SJSA1 (cell line): ENCODE data around the gene CMTM1. TPM values are rescaled to one million over a fixed set of nuclear protein-coding genes. Genes with fewer than 3 reads are reported as not detected.

Experiments
- DNase-seq, 2 experiments: peaks; one replicate each; pipeline ENCODE4 v3.0.0-alpha.2; 2015 to 2020; ENCODE audit warnings: low spot score in 2 of 2, low read depth in 1 of 2
- H3K27ac ChIP-seq: fragments of 250-450 bp; sonication (Bioruptor Pico); 2 replicates; pipeline ENCODE4 v1.5.1; 2020; ENCODE audit warnings: mild to moderate bottlenecking, moderate library complexity
- H3K27me3 ChIP-seq: fragments of 250-450 bp; sonication (Bioruptor Pico); replicated peaks from 2 replicates; pipeline ENCODE4 v1.5.1; 2020; ENCODE audit warnings: mild to moderate bottlenecking, moderate library complexity
- H3K36me3 ChIP-seq: fragments of 250-450 bp; sonication (Bioruptor Pico); 2 replicates; pipeline ENCODE4 v1.5.1; 2020; ENCODE audit warnings: mild to moderate bottlenecking
- H3K4me1 ChIP-seq: fragments of 250-450 bp; sonication (Bioruptor Pico); replicated peaks from 2 replicates; pipeline ENCODE4 v1.6.1; 2021; ENCODE audit warnings: mild to moderate bottlenecking
- H3K4me3 ChIP-seq: fragments of 250-450 bp; sonication (Bioruptor Pico); 2 replicates; pipeline ENCODE4 v1.5.1; 2020; ENCODE audit warnings: mild to moderate bottlenecking
- H3K9me3 ChIP-seq: fragments of 250-450 bp; sonication (Bioruptor Pico); replicated peaks from 2 replicates; pipeline ENCODE4 v1.5.1; 2020; ENCODE audit warnings: mild to moderate bottlenecking
- total RNA-seq: library from RNA; depleted of rRNA; stranded (reverse); fragments of >200 nt; shearing (Covaris generic); gene quantifications from 2 replicates; pipeline ENCODE4 v1.2.3, GENCODE V29; 2014; rRNA removed

Gene CMTM1, protein sequence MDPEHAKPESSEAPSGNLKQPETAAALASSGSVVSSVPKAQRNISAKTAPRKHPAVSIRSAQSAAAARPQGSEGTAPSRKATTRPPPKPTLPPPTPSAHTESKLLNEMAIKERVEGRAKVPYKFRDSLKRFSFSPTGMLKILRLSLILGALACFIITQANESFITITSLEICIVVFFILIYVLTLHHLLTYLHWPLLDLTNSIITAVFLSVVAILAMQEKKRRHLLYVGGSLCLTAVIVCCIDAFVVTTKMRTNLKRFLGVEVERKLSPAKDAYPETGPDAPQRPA
- total RNA-seq: 3.5 and 5.4 TPM in 2 replicates

- no peak within 1 kb of the TSS for H3K27ac ChIP-seq
- peaks cover 44% of the 10 kb centered on the region for H3K36me3 ChIP-seq
- no peak within 1 kb of the TSS for H3K4me3 ChIP-seq
- peaks cover 24% of the 10 kb centered on the region for H3K4me1 ChIP-seq
- H3K27me3 ChIP-seq: no peaks in the 10 kb centered on the region
- H3K9me3 ChIP-seq: no peaks in the 10 kb centered on the region
- no peak for DNase-seq
Observed at GRCh38 chr16:66566051-66566901, at the start of gene CMTM1. CMTM1 (plus strand) TSS chr16:66566439; CDS start chr16:66566514, 75 bp downstream.

DNA sequence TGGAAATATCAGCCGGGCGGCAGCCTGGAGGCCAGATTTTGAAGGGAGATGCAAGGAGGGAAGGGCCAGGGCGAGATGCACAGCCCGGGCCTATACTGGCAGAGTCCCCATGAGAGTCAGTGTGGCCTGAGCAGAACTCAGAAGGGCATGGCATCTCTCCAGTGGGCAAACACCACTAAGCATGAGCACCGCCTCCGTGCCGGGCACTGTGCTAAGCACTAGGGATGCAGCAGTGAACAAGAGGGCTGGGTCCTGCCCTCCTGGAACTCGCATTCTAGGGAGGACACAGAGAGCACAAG, 49.8 kb upstream of the CMTM1 start:
- no peak overlapping the region for H3K4me3 ChIP-seq
- H3K36me3 ChIP-seq: peaks cover 12% of the 10 kb centered on the region
- DNase-seq: no peak
- H3K9me3 ChIP-seq: no peaks in the 10 kb centered on the region
- H3K27me3 ChIP-seq: no peaks in the 10 kb centered on the region
- H3K4me1 ChIP-seq: peaks cover 57% of the 10 kb centered on the region
- peak overlapping the region; percentile 40 for H3K27ac ChIP-seq

DNA sequence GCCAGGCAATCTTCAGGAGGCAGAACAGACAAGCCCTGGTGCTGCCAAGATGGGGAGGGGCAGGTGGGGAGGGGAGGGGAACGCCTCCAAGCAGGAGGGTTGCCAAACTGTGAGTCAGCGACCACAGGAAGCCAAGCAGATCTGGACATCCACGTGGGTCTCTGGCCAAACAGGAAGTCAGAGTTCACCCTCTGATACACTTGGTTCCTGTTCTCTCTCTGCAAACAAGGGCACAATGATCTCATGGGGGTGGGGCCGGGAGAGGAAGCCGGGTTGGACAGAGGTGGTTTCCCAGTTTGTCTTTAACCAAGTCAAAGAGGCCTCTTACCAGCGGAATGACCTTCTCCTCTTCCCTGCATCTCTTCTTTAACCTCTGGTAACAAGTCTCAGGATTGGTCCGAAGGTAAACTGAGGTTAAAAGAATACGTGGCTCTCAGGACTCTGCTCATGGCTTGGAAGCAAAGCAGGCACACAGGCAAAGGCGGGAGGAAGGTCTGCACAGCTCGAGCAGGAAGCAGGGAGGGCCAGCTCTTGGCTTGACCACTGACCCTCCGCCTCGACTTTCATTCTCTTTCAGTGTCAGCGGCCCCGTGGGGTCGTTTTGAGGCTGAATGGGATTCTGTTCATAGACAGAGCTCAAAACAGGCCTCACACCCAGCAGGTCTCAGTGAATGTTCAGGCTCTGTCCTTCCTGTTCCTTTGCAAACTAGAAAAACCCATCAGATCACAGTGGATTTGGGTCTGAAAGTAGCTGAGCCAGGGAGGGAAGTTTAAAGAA, 49.2 kb upstream of the CMTM1 start:
- Histone ChIP-seq H3K27me3 (no peaks in the 10 kb centered on the region), H3K9me3 (no peaks in the 10 kb centered on the region), H3K4me3 (peak overlapping the region; percentile 0; the same call in 1 of the 2 replicates), H3K27ac (peak overlapping the region; percentile 87), H3K36me3 (peaks cover 10% of the 10 kb centered on the region), H3K4me1 (peaks cover 56% of the 10 kb centered on the region)
- peak; percentile 97 to 99 for DNase-seq

DNA sequence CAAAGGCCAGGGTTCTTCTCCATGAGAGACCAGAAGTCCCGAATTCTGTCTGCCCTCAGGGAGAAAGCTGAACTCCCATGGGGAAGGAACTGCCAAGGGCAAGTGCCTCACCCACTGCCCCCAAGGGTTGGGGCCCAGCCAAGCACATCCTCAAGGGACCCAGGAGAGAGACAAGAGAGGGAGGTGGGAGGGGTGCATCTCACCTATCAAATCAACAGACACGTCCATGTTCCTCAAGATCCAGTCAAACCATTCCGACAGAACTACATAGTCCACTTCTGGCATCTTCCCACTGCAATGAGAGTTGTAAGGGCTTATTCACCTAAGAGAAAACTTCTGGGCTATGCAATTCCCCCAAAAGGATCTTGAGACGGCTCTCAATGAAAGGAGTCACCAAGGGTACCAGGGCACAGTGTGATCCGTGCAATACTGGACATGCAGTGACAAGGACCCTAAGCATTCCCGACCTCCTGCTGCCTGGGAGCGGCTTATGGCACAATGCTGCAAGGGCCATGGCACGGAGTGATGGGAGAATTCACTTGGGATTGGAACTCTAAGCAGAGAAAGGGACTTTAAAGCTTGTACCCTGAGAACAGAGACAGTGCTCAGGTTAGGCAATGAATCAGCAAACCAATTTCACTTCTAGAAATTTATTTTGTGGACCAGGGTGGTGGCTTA, 48.5 kb upstream of the CMTM1 start:
- H3K27ac ChIP-seq: peak overlapping the region; percentile 87

DNA sequence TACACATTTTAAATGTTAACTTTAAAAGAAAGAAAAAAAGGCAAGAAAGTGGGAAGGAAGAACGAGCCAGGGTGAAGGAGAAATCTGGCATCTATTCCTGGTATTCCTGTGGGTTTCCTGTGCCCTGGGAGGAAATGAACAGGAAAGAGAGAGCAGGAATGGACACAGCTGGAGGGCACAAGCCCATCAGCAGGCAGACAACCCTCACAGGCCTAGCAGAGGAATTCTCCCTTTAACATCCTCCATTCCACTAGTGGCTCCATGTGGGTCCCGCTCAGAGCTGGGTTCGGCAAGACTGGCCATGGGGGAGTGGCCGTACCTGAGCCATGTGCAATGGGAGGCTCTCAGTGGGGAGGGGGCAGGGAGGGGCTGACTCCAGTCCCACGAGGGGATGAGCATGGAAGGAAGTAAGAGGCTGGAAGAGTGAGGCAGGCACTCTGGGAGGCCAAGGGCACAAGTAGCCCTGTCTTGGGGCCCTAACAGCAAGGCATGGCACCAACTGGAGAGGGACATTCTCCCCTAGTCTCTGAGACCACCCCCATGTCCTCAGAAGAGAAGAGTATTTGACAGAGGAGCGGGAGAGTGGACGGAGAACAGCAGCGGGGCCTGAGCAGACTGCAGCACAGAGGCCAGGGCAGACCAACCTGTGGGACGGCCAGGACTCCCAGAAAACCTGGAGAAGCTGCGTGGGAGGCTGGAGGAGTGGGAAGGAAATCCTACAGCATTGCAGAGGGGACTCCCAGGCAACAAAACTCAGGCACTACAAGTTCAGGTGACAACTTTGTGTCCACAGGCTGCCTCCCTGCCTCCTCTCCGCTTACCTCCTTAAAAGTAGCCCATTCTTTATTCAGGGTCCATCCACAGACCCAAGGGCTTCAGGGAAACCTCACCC, 46.5 kb upstream of the CMTM1 start:
- H3K36me3 ChIP-seq: 0 out of 2 replicates have a peak, but pooled peaks cover 13% of the 10 kb centered on the region
- peak in 1 of 2 experiments; percentile 30 for DNase-seq
- no peak overlapping the region for H3K4me3 ChIP-seq
- H3K27me3 ChIP-seq: no peaks in the 10 kb centered on the region
- H3K4me1 ChIP-seq: peaks cover 41% of the 10 kb centered on the region
- no peaks in the 10 kb centered on the region for H3K9me3 ChIP-seq
- no peak overlapping the region for H3K27ac ChIP-seq

More for the DNA sequence above, 48.5 kb upstream of the CMTM1 start:
- Histone ChIP-seq H3K9me3 (no peaks in the 10 kb centered on the region), H3K4me1 (peaks cover 54% of the 10 kb centered on the region), H3K27me3 (no peaks in the 10 kb centered on the region), H3K36me3 (0 out of 2 replicates have a peak, but pooled peaks cover 10% of the 10 kb centered on the region), H3K4me3 (no peak overlapping the region)
- DNase-seq: peak in 1 of 2 experiments; percentile 42

- peaks cover 33% of the 10 kb centered on the region for H3K4me1 ChIP-seq
- no peaks in the 10 kb centered on the region for H3K27me3 ChIP-seq
- H3K36me3 ChIP-seq: peaks cover 20% of the 10 kb centered on the region; the same call in 1 of the 2 replicates
- no peak overlapping the region for H3K27ac ChIP-seq
- H3K4me3 ChIP-seq: no peak overlapping the region
- DNase-seq: no peak
- H3K9me3 ChIP-seq: no peaks in the 10 kb centered on the region
Observed at GRCh38 chr16:66520406-66521170, 45.7 kb upstream of the CMTM1 start.

GRCh38 chr16:66521252-66521713, 45.0 kb upstream of the CMTM1 start:
- no peak overlapping the region for H3K4me3 ChIP-seq
- H3K36me3 ChIP-seq: peaks cover 26% of the 10 kb centered on the region
- no peak for DNase-seq
- H3K4me1 ChIP-seq: peaks cover 26% of the 10 kb centered on the region
- H3K27me3 ChIP-seq: no peaks in the 10 kb centered on the region
- H3K27ac ChIP-seq: no peak overlapping the region
- no peaks in the 10 kb centered on the region for H3K9me3 ChIP-seq

DNA sequence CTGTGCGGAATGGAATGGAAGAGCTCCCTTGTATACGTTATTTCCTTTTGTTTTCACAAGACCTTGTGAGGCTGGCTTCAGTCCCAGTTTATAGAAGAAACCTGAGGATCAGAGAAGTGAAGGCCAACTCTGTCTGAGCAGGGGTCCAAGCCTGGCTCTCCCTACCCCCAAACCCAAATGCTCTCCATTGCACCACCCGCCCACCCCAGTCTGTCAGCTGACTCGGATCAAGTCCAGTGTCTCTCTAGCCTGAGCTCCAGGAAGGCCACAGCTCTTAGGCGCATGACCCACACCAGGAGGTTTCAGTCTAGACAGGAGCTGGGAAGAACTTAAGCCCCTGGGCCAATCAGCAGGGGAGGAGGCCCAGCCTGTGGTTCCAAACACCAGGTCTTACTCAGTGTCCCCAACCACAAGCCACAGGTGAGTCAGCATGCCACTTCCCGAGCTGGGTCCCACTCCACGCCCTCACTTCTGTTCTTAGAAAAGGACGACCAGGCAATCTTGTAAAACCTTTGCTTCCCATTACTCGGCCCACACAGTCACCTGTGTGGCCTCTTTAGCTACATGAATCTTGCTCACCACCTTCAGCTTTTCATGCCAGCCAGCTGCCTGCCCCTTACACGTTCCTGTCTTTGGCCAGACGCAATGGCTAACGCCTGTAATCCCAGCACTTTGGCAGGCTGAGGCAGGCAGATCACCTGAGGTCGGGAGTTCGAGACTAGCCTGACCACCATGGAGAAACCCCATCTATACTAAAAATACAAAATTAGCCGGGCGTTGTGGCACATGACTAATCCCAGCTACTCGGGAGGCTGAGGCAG, 44.1 kb upstream of the CMTM1 start:
- H3K9me3 ChIP-seq: no peaks in the 10 kb centered on the region
- peak in 1 of 2 experiments; percentile 48 for DNase-seq
- no peak overlapping the region for H3K4me3 ChIP-seq
- no peak overlapping the region for H3K27ac ChIP-seq
- peaks cover 30% of the 10 kb centered on the region for H3K36me3 ChIP-seq
- no peaks in the 10 kb centered on the region for H3K27me3 ChIP-seq
- peaks cover 19% of the 10 kb centered on the region for H3K4me1 ChIP-seq

DNA sequence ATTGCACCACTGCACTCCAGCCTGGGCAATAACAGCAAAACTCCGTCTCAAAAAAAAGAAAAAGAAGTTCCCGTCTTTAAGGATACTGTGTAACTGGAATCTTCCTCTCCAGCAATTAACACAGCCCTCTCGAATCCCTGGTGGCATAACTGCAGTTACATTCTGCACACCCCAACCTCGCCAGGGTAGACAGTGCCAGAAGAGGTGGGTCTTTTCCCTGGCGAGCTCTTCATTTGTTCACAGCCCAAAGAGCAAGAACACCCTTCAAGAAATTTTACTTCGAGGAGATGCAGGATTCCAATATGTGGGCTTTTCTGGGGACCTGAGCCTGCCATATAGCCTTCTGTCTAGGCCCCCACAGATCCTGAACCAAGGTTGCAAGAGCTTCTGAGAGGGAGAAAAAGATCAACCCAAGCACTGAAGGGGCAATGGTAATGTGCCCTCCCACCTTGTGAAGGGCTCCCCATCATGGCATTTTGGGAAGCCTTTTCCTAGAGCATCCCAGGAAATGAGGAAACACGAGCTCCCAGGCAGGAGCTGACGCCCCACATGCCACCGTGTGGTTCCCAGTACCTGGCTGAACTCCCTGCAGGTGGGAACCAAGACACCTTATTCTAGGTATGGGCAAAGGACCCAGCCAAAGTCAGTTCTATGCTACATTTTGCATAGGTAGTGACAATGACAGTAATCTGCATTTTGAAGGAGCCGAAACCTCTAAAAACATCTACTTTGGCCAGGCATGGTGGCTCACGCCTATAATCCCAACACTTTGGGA, 43.2 kb upstream of the CMTM1 start:
- no peak overlapping the region for H3K4me3 ChIP-seq
- no peaks in the 10 kb centered on the region for H3K9me3 ChIP-seq
- peak in 1 of 2 experiments; percentile 15 for DNase-seq
- no peak overlapping the region for H3K27ac ChIP-seq
- H3K27me3 ChIP-seq: no peaks in the 10 kb centered on the region
- H3K36me3 ChIP-seq: peaks cover 29% of the 10 kb centered on the region
- peaks cover 11% of the 10 kb centered on the region for H3K4me1 ChIP-seq

GRCh38 chr16:66523861-66524354, 42.3 kb upstream of the CMTM1 start:
- Histone ChIP-seq H3K27ac (no peak overlapping the region), H3K4me1 (peaks cover 10% of the 10 kb centered on the region), H3K36me3 (peaks cover 38% of the 10 kb centered on the region)

More at GRCh38 chr16:66523861-66524354, 42.3 kb upstream of the CMTM1 start:
- DNase-seq: peak in 1 of 2 experiments; percentile 13
- no peak overlapping the region for H3K4me3 ChIP-seq
- H3K9me3 ChIP-seq: no peaks in the 10 kb centered on the region
- no peaks in the 10 kb centered on the region for H3K27me3 ChIP-seq
